DLD1 (cell line): ENCODE measurements around the gene FSTL4.

Experiments
- in situ Hi-C: cut with HindIII; loops from 2 replicates; pipeline ENCODE4 v1.10.0; 2017; ENCODE audit warnings: low sequenced_read_pairs

The FSTL4 gene

DNA sequence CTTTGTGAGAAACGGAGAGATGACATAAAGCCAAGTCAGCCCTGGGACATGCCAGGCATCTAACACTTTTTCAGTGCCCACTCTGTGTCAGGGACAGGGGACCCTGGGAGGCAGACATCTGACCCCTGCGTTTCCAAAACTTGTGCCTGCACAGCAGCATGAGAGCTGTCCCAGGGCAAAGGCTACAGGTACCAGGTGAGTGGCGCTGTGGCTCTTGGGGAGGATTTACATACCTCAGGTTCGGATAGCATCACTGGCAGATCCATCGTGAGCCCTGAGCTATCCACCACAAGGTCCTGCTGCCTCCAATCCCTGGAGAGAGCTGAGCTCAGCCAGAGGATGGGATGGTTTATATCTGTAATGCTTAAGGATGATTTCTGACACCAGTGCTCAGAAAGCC lies 52.4 kb downstream of the FSTL4 start:
- in situ Hi-C loops: loop anchor here (25.0 kb wide), 1 partner anchor 127 kb away; no protein-coding TSS in a partner anchor

DNA sequence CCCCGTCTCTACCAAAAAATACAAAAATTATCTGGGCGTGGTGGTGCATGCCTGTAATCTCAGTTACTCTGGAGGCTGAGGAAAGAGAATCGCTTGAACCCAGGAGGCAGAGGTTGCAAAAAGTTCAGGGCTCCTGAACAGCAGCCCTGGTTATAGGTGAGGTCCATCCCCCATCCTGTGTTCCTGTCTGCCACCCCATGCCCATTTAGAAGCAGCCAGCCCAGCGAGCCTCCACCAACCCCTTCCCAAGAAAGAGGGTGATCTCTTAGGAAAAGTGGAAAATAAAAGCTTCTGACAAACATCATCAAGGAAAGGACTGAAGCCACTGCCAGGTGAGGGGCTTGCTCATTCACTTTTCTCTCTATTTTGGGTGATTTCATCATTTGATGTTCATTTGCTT lies 55.8 kb downstream of the FSTL4 start:
- in situ Hi-C loops: loop anchor here (25.0 kb wide), 1 partner anchor 131 kb away; no protein-coding TSS in a partner anchor

DNA sequence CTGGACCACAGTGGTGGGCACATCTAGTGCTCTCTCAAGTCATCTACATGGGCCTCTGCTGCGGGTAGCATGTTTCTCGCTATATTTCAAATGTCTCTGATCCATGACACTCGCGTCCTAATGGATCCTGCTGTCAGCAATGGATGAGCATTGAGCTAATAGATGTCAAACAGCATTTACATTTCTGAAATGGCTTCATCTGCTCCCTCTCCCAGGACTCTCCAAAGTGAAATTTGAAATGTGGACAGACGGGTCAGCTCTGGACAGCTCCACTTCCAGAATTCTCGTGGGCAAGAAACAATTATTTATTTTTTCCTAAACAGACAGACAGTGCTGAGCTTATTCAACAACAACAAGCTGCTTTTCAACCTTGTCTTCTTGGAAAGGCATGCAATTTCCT lies 58.1 kb downstream of the FSTL4 start:
- in situ Hi-C loops: loop anchor here (5.0 to 25.0 kb wide), 2 partner anchors 133 to 328 kb away; no protein-coding TSS in a partner anchor

DNA sequence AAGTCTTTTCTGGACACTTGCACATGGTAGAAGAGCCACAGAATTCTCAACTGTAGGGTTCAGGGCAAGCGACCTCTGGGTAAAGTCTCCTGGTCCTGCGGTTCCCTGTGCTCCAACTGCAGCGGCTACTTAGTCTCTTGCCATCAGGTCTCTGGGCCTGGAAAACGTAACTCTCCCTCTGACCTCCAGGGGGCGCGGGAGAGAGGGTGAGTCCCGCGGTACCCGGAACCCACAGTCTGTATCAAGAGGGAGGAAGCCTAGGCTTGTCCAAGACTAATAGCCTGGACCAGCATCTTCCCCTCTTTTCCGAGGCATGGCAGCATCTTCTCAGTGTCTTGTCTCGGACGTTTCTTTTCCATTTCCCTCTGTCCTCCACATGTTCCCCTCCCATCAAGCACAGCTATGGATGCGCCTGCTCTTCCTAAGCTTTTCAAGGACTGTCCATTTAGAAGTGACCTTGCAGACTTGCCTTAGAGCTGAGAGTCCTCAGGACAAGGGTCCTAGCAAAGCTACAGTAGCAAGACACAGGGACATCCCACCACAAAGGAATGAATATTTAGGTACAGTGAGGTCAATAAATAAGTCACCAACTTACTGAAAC lies 59.3 kb downstream of the FSTL4 start:
- in situ Hi-C loops: loop anchor here (5.0 to 25.0 kb wide), 2 partner anchors 134 to 329 kb away; no protein-coding TSS in a partner anchor

DNA sequence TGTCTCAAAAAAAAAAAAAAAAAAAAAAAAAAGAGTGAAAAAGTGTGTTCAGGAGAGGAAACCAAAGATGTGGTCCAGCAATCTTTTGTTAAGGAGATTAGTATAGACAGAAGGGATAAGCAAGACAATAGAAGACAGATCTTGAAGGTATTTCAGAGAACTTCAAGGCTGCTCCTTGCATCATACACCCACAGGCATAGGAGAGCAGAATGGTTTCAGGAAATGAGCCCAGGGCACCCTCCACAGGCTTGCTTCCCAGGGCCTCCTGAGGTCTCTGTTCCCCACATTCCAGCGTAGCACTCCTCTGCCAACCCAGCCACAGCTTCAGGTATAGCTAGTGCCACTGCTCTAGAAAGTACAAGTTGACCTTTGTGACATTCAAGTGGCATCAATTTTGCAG lies 65.8 kb downstream of the FSTL4 start:
- in situ Hi-C loops: no loop called here

DNA sequence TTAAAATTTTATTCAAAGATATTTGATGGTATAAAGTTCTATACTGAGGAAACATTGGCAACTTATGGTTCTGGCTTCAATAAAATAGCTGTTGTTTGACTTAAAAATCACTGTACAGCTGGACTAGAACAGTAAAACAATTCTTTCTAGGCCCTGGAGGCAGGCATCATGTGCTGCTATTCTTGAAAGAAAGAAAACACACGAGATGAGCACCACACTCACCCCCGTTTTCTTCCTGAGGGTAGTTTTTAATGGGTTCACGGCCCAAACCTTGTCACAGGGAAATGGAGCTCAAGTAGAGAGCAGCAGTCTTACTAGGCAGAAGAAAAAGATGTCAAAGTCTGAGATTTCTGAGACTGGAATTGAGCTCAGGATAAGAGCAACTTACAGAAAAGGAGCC lies 68.0 kb downstream of the FSTL4 start:
- in situ Hi-C loops: no loop called here

DNA sequence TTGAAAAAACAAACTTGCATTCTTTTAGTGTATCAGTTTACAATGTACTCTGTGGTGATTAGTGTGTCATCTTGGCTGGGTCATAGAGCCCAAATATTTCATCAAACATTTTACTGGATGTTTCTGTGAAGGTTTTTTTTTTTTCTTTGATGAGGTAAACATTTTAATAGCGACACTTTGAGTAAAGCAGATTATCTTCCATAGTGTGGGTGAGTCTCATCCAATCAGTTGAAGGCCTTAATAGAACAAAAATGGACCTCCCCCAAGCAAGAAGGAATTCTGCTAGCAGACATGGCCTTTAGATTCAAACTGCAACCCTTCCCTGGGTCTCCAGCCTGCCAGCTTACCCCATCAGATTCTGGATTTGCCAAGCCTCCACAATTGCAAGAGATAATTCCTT lies 72.5 kb downstream of the FSTL4 start:
- in situ Hi-C loops: loop anchor here (10.0 kb wide), 1 partner anchor 405 kb away; no protein-coding TSS in a partner anchor

DNA sequence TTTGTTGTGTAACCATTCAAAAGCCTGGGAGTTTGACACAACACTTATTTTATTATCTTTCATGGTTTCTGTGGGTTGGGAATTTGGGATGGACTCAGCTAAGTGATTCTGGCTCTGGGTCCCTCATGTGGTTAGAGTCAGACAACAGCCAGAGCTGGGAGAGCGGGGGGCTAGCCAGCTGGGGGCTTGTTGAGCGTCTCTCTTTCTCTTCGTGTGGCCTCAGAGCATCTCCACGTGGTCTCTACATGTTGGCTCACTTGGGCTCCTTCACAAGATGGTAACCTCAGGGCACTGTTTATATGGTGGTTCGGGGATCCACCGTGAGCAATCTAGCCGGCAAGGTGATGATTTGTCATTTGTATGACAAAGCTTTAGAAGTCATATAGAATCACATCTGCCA lies 73.6 kb downstream of the FSTL4 start:
- in situ Hi-C loops: loop anchor here (10.0 kb wide), 1 partner anchor 406 kb away; no protein-coding TSS in a partner anchor

DNA sequence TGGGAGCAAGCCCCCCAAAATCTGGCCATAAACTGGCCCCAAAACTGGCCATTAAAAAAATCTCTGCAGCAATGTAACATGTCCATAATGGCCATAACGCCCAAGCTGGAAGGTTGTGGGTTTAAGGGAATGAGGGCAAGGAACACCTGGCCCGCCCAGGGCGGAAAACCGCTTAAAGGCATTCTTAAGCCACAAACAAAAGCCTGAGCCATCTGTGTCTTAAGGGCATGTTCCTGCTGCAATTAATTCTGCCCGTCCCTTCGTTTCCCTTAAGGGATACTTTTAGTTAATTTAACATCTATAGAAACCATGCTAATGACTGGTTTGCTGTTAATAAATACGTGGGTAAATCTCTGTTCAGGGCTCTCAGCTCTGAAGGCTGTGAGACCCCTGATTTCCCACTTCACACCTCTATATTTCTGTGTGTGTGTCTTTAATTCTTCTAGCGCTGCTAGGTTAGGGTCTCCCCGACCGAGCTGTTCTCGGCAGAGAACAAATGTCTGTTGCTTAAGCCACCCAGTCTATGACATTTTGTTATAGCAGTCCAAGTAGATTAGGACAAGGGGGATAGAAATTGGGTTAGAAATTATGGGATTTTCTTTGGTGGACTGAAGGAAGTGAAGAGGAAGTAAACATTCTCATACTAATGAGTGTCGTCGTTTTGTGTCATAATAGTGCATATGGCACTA lies 77.0 kb downstream of the FSTL4 start:
- in situ Hi-C loops: loop anchor here (10.0 kb wide), 1 partner anchor 409 kb away; no protein-coding TSS in a partner anchor

DNA sequence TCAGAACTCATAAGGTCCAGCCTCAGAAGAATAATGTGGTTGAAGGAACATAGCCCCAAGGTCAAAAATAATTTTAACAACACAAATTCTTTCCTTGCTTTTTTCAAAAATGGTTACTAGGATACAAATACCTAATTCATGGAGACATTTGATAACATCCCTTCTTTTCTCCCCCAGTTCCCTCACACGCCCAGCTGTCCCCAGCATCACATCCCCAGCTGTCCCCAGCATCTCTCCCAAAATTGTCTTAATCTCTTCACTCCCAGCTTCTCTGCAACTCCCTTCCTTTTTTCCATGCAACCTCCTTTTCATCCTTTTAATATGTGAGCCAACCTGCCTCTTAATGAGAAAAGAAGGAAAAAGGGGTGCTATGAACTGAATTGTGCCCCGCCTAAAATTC lies 77.8 kb downstream of the FSTL4 start:
- in situ Hi-C loops: loop anchor here (10.0 kb wide), 1 partner anchor 410 kb away; no protein-coding TSS in a partner anchor

DNA sequence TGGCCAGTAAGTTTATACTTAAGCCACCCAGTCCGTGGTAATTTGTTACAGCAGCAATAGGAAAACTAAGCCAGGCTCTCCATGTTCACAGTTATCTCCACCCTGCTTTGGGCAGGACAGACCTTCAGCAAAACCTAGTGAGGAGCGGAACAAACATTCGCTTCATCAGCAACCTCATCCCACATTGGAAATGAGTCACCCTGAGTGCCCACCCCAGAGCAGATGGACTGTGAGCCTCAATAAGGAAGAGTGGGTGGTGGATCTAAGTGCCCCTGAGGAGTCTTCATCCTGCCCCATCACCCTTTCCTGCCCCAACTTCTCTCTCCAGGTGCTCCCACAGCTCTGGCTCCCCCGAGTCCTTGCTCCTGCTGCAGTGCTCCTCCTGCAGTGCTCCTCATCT lies 78.8 kb downstream of the FSTL4 start:
- in situ Hi-C loops: loop anchor here (10.0 kb wide), 1 partner anchor 411 kb away; no protein-coding TSS in a partner anchor

DNA sequence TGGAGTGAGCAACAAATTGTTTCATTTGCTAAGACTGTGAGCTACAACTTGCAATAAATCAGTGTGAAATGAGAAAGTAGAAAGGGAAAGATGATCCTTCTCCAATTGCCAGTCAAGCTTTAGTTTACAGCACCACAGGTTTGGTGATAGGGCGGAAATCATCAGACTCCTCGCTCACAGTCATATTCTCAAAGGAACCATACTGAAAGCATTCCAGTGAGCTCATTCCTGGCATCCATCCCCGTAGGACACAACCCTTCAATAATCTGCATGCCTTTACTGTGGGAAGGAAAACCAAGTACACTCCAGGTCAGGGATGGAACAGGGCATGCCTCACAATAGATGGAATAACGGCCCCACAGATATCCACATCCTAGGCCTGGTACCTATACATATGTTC lies 80.7 kb downstream of the FSTL4 start:
- in situ Hi-C loops: loop anchor here (10.0 kb wide), 1 partner anchor 413 kb away; no protein-coding TSS in a partner anchor

DNA sequence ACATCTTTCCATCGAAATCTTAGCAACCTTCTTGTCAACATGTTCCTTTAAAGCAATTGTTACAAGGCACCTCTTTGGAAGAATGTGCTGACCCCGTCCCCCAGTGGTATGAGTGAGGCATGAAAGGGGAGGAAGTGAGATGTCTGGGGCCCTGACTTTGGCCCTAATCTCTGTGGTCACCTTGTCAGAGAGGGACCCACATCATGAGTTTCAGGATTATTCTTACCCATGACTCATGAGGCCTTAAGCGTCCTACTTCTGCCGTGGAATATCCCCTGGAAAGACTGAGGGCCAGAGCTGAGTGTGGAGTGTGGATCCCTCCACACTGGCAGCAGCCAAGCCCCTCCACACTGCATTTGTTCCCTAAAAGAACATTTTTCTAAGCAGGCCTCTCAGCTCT lies 81.2 kb downstream of the FSTL4 start:
- in situ Hi-C loops: loop anchor here (10.0 kb wide), 1 partner anchor 414 kb away; no protein-coding TSS in a partner anchor

DNA sequence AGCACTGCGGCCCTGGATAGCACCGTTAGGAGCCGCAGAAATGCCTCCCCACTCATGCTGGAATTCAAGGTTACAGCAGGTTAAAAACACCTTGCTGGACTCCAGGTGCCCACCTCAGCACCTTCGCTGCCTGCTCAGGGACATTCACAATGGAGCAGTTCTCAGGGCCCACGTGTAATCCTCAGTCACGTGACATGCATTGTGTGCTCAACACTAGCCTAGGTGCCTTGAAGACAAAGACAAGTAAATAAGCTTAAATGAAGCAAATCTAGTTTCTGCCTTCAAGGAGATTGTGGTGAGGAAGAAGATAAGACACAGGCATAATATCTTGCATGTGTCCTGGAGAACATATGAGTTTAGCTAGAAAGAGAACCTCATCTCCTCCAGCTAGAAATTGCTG lies 82.1 kb downstream of the FSTL4 start:
- in situ Hi-C loops: loop anchor here (10.0 kb wide), 1 partner anchor 415 kb away; no protein-coding TSS in a partner anchor

DNA sequence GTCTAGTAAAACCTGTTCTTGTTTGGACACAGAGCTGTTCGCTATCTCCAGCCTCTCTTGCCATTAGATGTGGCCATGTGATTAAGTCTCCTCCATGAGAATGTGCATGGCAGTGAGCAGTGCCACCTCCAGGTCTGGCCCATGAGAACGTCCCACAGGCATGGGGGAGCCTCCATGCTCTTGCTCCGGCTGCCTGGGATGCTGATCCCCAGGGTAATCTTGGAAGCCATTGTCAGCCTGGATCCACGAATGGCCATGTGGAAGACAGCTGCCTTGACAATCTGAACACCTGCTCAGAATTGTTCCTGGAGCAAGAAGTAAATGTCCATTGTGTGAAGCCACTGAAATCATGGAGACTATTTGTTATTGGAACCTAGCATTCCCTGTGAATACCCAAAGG lies 83.5 kb downstream of the FSTL4 start:
- in situ Hi-C loops: no loop called here

DNA sequence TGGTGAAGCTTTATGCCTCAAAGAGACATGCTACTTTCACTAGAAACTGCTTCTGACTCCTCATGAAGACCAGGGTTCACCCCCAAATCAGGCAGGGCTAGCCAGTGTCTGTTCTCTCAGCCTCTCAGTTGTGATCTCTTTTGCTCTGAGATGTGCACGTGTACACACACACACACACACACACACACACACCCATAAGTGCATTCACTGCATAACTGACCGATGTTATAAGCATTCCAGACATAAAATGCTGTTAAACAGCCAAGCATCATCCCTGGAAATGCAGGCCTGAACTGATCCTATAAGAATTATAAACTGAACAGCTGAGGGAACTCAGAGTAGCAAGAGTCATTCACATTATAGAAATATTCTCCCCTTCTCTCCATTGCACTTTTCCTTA lies 85.0 kb downstream of the FSTL4 start:
- in situ Hi-C loops: no loop called here

DNA sequence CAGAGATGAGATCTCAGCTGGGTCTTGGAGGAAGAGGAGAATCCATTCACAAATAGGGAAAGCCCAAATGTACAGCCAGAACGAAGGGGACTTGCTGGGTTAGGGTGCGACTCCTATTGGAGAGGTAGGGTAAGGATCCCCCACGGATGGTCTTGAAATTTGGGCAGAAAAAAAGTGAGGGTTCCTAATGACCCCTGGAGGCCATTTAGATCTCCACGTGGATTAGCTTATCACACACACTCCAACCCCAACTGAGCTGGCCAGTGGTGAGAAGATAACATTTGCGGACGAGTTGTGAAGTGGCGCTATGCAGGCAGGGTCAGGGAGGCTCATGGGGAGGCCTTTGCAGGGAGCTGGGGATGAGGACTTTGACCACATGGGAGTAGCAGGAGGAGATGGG lies 86.0 kb downstream of the FSTL4 start:
- in situ Hi-C loops: no loop called here

DNA sequence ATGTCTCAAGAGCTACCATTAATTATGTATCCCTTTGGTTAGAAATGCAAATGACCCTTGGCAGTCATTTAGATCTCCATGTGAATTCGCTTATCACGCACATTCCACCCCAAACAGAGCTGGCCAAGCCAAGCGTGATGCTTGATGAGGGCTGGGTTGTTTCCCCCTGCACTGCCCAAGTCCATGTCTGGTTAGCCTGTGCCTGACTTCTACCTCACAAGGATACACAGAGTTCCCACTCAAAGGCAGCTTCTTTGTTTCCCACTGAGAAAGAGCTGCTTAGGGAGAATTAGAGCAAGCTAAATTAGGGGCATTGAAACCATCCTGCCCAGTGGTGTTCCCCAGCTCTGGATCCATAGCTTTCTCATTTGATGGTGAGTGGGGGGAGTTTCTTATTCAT lies 87.2 kb downstream of the FSTL4 start:
- in situ Hi-C loops: no loop called here

DNA sequence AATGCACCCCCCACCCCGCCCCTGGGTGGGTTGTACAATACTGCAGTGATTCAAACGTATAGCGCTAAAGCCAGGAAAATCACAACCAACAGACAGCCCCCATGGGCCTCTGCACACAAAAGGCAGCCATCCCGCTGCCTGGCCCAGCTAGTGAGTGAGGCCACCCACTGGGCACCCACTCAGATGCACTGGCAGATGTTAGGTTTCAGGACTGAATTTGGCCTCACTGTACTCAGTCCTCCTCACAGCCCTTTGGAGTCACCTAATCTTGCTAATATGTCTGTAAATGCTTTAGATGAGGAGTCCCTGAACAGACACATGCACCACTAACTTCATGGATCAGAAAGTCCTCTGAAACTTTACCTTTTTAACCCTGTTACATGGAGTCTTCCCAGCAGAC lies 87.7 kb downstream of the FSTL4 start:
- in situ Hi-C loops: no loop called here

DNA sequence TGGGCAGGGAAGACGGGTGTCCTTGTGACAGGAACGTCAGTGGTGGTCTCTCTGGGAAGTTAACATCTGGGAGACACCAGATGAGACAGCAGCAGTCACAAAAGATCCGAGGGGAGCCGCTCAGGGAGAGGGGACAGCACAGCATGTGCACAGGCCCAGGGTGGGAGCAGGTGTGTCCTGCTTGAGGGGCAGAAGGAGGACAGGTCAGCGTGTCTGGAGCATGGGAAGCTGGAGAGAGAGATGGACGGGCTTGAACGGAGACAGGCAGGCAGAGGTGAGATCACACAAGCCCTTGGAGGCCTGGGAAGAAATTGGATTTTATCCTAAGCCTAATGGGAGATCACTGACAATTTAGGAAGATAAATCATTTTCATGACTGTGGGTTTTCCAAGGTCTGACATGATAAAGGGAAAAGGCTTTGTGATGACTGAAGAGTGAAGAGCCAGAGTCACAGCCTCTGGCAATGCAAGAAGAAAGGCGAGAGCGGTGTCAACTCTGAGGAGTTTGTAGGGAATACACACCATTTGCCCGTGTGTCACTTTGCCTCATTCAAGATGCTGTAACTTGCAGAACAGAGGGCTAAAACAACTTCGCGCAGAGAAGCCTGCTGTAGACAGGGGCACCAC lies 88.3 kb downstream of the FSTL4 start:
- in situ Hi-C loops: no loop called here

DNA sequence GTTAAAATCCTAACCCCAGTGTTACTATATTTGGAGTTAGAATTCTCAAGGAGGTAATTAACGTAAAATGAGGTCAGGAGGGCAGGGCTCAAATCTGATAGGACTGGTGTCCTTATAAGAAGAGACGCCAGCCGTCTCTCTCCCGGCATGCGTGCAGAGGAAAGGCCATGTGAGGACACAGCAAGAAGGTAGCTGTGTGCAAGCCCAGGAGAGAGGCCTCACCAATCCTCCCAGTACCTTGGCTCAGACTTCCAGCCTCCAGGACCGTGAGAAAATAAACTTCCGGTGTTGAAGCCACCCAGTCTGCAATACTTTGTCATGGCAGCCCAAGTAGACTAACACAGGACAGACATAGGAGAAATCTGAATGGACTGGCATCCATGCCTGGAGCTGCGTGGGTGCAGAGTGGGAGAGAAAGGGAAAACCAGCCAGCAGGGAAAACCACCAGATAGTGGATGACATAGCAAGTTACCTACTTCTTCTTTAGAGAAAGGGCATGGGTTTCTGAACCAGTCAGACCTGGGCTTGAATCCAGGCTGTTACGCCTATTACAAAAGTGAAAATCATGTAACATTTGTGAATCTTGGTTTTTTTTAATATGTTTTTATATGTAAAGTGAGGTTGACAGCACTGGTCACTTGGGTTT lies 89.2 kb downstream of the FSTL4 start:
- in situ Hi-C loops: no loop called here
